K562 (cell line): ENCODE results near the gene NOCT. TPM values are rescaled to one million over a fixed set of nuclear protein-coding genes. Genes with fewer than 3 reads are reported as not detected.

Source experiments
- GTF2E2 ChIP-seq: fragments of 200-800 bp; sonication (Bioruptor generic); IDR thresholded peaks from 2 replicates; pipeline ENCODE4 v1.6.1; 2016; ENCODE audit warnings: missing genetic modification characterization, missing compliant biosample characterization
- ILK ChIP-seq: fragments of 450-650 bp; IDR thresholded peaks from 2 replicates; pipeline ENCODE4 v1.6.1; 2016; ENCODE audit warnings: missing genetic modification characterization, low read depth, mild to moderate bottlenecking, missing compliant biosample characterization, moderate library complexity, borderline replicate concordance
- NR2C2 ChIP-seq, 2 experiments: fragments of 200-800 bp in 1 of 2; sonication (Bioruptor generic) in 1 of 2; sonication (generic) in 1 of 2; formaldehyde crosslinking in 1 of 2; IDR thresholded peaks; 2 replicates each; pipeline versions ENCODE4 v1.6.1 to v1.8.0; 2016 to 2022; ENCODE audit warnings: mild to moderate bottlenecking in 1 of 2, missing compliant biosample characterization in 1 of 2, missing genetic modification characterization in 1 of 2, missing genetic modification reagents in 1 of 2
- STAG1 ChIP-seq: sonication (generic); formaldehyde crosslinking; IDR thresholded peaks from 2 replicates; pipeline ENCODE4 v1.5.0; 2020; ENCODE audit warnings: missing genetic modification reagents, borderline replicate concordance
- TARDBP ChIP-seq: fragments of 450-650 bp; IDR thresholded peaks from 2 replicates; pipeline ENCODE4 v1.6.1; 2016
- ZBTB43 ChIP-seq: sonication (generic); formaldehyde crosslinking; IDR thresholded peaks from 2 replicates; pipeline ENCODE4 v1.8.0; 2023; ENCODE audit warnings: mild to moderate bottlenecking, missing genetic modification reagents
- ZNF436 ChIP-seq: fragments of 250-450, 450-650 bp; sonication (Bioruptor Pico); formaldehyde crosslinking; IDR thresholded peaks from 2 replicates; pipeline ENCODE4 v1.7.0; 2020; ENCODE audit warnings: mild to moderate bottlenecking
- polyA plus RNA-seq, 8 experiments: library from polyadenylated mRNA; depleted of rRNA in 4 of 8; stranded (reverse) in 5 of 8; unstranded in 3 of 8; fragments of >200 nt; fragmentation: Nextera tagmentation in 2 of 8; fragmentation: Illumina TruSeq in 1 of 8; extraction: Ambion mirVana in 2 of 8; extraction: Trizol in 1 of 8; gene quantifications; 2 replicates each; pipeline versions ENCODE4 v1.2.1 to v1.2.3, GENCODE V29; 2011 to 2014; ENCODE audit warnings: inconsistent platforms in 1 of 8, missing spikeins in 1 of 8
- total RNA-seq, 7 experiments: library from RNA; depleted of rRNA in 6 of 7; stranded (reverse); fragments of >200 nt in 6 of 7; fragmentation: Illumina TruSeq in 2 of 7; extraction: Trizol in 2 of 7; gene quantifications; 2 replicates each; pipeline versions ENCODE4 v1.2.1 to v1.2.3, GENCODE V29; 2011 to 2021; ENCODE audit warnings: low replicate concordance in 1 of 7
- TF ChIP-seq, protein P1 (sequence below): fragments of 200-600 bp; sonication (generic); IDR thresholded peaks from one replicate; pipeline ENCODE4 v1.6.1; 2012; ENCODE audit warnings: mild to moderate bottlenecking, low read depth, low read length, inconsistent platforms
- TF ChIP-seq, protein P2 (sequence below): IDR thresholded peaks from 2 replicates; pipeline ENCODE4 v1.6.1; 2016; ENCODE audit warnings: missing genetic modification characterization, missing compliant biosample characterization

Gene NOCT
- total and polyA plus RNA-seq, 9 of the 15 experiments (the other 6 are each of a cell fraction or from before 2014, with no cell fraction given): 1.3 to 20.2 (median 11.1) TPM

GRCh38 chr4:139030614-139031235 is 15.1 kb downstream of the NOCT start (continued):
- TF ChIP-seq, protein P1, sequence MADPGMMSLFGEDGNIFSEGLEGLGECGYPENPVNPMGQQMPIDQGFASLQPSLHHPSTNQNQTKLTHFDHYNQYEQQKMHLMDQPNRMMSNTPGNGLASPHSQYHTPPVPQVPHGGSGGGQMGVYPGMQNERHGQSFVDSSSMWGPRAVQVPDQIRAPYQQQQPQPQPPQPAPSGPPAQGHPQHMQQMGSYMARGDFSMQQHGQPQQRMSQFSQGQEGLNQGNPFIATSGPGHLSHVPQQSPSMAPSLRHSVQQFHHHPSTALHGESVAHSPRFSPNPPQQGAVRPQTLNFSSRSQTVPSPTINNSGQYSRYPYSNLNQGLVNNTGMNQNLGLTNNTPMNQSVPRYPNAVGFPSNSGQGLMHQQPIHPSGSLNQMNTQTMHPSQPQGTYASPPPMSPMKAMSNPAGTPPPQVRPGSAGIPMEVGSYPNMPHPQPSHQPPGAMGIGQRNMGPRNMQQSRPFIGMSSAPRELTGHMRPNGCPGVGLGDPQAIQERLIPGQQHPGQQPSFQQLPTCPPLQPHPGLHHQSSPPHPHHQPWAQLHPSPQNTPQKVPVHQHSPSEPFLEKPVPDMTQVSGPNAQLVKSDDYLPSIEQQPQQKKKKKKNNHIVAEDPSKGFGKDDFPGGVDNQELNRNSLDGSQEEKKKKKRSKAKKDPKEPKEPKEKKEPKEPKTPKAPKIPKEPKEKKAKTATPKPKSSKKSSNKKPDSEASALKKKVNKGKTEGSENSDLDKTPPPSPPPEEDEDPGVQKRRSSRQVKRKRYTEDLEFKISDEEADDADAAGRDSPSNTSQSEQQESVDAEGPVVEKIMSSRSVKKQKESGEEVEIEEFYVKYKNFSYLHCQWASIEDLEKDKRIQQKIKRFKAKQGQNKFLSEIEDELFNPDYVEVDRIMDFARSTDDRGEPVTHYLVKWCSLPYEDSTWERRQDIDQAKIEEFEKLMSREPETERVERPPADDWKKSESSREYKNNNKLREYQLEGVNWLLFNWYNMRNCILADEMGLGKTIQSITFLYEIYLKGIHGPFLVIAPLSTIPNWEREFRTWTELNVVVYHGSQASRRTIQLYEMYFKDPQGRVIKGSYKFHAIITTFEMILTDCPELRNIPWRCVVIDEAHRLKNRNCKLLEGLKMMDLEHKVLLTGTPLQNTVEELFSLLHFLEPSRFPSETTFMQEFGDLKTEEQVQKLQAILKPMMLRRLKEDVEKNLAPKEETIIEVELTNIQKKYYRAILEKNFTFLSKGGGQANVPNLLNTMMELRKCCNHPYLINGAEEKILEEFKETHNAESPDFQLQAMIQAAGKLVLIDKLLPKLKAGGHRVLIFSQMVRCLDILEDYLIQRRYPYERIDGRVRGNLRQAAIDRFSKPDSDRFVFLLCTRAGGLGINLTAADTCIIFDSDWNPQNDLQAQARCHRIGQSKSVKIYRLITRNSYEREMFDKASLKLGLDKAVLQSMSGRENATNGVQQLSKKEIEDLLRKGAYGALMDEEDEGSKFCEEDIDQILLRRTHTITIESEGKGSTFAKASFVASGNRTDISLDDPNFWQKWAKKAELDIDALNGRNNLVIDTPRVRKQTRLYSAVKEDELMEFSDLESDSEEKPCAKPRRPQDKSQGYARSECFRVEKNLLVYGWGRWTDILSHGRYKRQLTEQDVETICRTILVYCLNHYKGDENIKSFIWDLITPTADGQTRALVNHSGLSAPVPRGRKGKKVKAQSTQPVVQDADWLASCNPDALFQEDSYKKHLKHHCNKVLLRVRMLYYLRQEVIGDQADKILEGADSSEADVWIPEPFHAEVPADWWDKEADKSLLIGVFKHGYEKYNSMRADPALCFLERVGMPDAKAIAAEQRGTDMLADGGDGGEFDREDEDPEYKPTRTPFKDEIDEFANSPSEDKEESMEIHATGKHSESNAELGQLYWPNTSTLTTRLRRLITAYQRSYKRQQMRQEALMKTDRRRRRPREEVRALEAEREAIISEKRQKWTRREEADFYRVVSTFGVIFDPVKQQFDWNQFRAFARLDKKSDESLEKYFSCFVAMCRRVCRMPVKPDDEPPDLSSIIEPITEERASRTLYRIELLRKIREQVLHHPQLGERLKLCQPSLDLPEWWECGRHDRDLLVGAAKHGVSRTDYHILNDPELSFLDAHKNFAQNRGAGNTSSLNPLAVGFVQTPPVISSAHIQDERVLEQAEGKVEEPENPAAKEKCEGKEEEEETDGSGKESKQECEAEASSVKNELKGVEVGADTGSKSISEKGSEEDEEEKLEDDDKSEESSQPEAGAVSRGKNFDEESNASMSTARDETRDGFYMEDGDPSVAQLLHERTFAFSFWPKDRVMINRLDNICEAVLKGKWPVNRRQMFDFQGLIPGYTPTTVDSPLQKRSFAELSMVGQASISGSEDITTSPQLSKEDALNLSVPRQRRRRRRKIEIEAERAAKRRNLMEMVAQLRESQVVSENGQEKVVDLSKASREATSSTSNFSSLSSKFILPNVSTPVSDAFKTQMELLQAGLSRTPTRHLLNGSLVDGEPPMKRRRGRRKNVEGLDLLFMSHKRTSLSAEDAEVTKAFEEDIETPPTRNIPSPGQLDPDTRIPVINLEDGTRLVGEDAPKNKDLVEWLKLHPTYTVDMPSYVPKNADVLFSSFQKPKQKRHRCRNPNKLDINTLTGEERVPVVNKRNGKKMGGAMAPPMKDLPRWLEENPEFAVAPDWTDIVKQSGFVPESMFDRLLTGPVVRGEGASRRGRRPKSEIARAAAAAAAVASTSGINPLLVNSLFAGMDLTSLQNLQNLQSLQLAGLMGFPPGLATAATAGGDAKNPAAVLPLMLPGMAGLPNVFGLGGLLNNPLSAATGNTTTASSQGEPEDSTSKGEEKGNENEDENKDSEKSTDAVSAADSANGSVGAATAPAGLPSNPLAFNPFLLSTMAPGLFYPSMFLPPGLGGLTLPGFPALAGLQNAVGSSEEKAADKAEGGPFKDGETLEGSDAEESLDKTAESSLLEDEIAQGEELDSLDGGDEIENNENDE: no peak
- TF ChIP-seq ZBTB43 (no peak), ILK (tag) (no peak), NR2C2 (CRISPR knock-in tag; IDR thresholded peaks at IDR 0.05) (no peak), NR2C2 (tag; IDR thresholded peaks at IDR 0.05) (no peak), TARDBP (no peak), GTF2E2 (no peak), ZNF436 (no peak), STAG1 (CRISPR knock-in tag) (peak; percentile 52; the same call in 1 of the 2 replicates)
- TF ChIP-seq, protein P2, sequence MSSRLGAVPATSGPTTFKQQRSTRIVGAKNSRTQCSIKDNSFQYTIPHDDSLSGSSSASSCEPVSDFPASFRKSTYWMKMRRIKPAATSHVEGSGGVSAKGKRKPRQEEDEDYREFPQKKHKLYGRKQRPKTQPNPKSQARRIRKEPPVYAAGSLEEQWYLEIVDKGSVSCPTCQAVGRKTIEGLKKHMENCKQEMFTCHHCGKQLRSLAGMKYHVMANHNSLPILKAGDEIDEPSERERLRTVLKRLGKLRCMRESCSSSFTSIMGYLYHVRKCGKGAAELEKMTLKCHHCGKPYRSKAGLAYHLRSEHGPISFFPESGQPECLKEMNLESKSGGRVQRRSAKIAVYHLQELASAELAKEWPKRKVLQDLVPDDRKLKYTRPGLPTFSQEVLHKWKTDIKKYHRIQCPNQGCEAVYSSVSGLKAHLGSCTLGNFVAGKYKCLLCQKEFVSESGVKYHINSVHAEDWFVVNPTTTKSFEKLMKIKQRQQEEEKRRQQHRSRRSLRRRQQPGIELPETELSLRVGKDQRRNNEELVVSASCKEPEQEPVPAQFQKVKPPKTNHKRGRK (tag): no peak
